ENCODE results near the gene GINS2.

DNA sequence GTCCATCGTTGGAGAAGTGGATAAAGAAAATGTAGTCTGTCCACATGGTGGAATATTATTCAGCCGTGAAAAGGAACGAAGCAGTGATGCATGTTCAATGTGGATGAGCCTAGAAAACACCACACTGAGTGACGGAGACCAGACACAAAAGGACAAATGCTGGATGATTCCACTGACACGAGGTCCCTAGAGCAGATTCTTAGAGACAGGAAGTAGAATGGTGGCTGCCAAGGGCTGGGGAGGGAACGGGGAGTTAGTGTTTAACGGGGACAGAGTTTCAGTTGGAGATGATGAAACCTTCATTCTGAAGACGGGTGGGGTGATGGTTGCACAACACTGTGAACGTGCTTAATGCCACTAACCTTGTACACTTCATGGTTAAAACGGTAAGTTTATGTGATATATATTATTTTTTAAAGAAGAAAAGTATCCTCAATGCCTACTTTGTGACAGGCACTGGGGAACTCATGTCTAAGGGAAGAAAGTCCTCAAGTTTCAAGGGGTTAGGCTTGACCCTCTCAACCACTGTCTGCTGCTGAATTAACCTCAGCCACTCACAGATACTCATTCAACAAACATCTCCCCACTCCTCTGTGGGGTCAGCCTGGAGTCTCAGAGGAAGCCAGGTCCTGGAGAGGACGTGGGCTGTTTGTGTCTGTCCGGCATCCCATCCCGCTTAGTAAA lies 44.5 kb upstream of the GINS2 start:
- TF ChIP-seq CTCF (IDR thresholded peaks at IDR 0.05) (no peak), POLR2A (IDR thresholded peaks at IDR 0.05) (no peak), EP300 (IDR thresholded peaks at IDR 0.05) (no peak)

Data from ovary (tissue), 3 donors.